Left ventricle myocardium superior (tissue), 1 donor: ENCODE results near the gene DHRS2. TPM values are rescaled to one million over a fixed set of nuclear protein-coding genes. Genes with fewer than 3 reads are reported as not detected.
A peak's percentile ranks its signal among the peaks of the same experiment; 100 is the strongest.
"Not testable (repeated sequence)": the region's sequence is repeated elsewhere in the genome, so short reads cannot be mapped to it uniquely, and the experiment has no call there.

Experiments
- ATAC-seq: fragments of 200-7000 bp; cut with Tn5 transposase; one replicate; pipeline ENCODE4 v1.9.1; 2020; ENCODE audit warnings: mild to moderate bottlenecking, moderate library complexity
- DNase-seq: peaks from one replicate; pipeline ENCODE4 v3.0.0-alpha.2; 2020
- intact Hi-C: fragments of 100-400 bp; cut with micrococcal nuclease; formaldehyde crosslinking; loops from one replicate; pipeline ENCODE4 v1.11.0; 2022
- long read RNA-seq: library from polyadenylated mRNA; unstranded; transcript quantifications from one replicate; pipeline ENCODE4 v2.0.0, GENCODE V29; 2021
- total RNA-seq: library from RNA; stranded (reverse); fragmentation: NEBNext Ultra II Directional; extraction: Animal tissue kit (Norgen Biotek cat#: 25700); gene quantifications from one replicate; pipeline ENCODE4 v1.2.1, GENCODE V29; 2021
- donor health status: DM: no; HTN: yes; CAD: no; lungs with severe emphysema.

The DHRS2 gene
- not detected for total RNA-seq
- long read RNA-seq: 0 reads

DNA sequence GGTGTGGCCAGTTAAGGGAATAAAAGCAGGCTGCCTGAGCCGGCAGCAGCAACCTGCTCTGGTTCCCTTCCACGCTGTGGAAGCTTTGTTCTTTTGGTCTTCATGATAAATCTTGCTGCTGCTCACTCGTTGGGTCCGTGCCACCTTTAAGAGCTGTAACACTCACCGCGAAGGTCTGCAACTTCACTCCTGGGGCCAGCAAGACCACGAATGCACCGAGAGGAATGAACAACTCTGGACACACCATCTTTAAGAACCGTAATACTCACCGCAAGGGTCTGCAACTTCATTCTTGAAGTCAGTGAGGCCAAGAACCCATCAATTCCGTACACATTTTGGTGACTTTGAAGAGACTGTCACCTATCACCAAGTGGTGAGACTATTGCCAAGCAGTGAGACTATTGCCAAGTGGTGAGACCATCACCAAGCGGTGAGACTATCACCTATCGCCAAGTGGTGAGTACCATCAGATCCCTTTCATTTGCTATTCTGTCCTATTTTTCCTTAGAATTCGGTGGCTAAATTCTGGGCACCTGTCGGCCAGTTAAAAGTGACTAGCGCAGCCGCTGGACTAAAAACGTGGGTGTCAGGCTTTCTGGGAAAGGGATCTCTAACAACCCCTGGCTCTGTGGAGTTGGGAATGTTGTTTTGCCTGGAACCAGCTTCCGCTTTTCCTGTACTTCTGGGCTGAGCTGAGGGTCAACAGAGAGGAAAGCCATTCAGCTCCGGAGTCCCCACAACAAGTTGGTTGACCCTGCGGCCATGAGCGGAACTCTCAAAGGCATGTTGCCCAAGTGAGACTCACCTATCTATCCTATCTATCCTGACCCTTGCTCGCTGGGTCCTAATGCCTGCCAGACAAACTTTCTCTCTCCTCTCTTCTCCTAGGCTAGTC is at the start of gene DHRS2:
Gene DHRS2 (plus strand): TSS at position 48 of the 895 bp plus-strand sequence. CDS start 2,501 bp downstream, outside the sequence.
- DNase-seq: no peak
- ATAC-seq: no peak
- intact Hi-C loops: loop anchor here (10.0 kb wide), 1 partner anchor 298 kb away; no protein-coding TSS in a partner anchor

DNA sequence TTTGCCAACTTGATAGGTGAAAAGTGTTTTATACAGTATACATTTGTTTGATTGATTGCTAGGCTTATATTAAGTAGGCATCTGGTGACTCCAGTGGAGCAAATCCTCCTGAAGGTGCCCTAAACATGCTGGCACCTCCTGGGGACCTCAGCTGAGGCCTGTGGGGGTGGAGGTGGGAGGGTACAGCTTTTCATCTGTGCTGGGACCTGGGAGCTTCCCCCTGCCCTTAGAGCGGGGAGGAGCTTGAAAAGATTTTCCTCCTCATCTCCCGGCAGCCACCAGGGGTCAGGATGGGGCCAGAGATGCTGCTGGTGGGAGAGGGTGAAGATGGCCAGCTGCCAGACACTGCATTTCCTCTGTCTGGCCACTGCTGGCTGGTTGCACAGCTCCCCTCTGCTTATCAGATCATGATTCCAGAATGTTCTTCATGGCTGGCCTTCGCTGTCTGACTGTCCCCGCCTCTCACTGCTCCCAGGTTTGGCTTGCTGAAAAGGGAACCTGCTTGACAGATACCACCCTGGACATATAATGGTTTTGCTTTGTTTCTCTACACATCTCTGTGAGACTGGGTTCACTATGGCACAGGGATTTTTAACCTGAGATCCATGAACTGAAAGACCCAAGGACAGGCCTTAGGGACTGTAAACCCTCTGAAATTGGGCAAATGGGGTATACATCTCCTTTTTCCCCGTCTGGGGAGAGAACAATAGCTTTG is 47.1 kb upstream of the DHRS2 start:
- DNase-seq (peak; percentile 90), ATAC-seq (peak; percentile 95)
- intact Hi-C loops: loop anchor here (5.0 kb wide), 1 partner anchor 43 kb away; no protein-coding TSS in a partner anchor

GRCh38 chr14:23589606-23590005 is 46.6 kb upstream of the DHRS2 start:
- intact Hi-C loops: loop anchor here (5.0 kb wide), 1 partner anchor 43 kb away; no protein-coding TSS in a partner anchor
- DNase-seq (no peak), ATAC-seq (no peak)

GRCh38 chr14:23590198-23590597 is 46.0 kb upstream of the DHRS2 start:
- intact Hi-C loops: no loop called here
- no peak for ATAC-seq
- no peak for DNase-seq

DNA sequence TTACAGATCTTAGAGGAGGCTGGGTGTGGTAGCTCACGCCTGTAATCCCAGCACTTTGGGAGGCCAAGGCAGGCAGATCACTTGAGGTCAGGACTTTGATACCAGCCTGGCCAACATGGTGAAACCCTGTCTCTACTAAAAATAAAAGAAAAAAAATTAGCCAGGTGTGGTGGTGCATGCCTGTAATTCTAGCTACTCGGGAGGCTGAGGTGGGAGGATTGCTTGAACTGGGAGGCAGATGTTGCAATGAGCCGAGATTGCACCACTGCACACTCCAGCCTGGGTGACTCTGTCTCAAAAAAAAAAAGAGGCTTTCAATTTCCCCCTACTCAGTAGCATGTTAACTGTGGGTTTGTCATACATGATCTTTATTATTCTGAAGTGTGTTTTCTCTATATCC is 42.0 kb upstream of the DHRS2 start:
- DNase-seq, ATAC-seq, intact Hi-C loops: not testable (repeated sequence)

GRCh38 chr14:23600322-23600707 is 35.8 kb upstream of the DHRS2 start:
- intact Hi-C loops: no loop called here
- no peak for ATAC-seq
- no peak for DNase-seq

DNA sequence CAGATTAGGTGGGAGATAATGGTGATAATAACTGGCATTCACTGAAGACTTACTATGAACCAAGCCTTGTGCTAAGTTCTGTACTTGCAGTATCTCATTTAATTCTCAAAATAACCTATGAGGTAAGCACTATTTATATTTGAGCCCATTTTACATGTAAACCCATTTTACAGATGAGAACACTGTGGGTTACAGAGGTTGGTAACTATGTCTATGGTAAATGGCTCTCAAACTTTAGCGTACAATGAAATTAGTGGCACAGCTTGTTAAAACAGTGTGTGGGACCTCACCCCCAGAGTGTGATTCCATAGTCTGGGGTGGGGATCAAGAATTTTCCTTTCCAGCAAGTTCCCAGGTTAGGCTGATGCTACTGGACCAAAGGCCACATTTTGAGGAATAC is 35.4 kb upstream of the DHRS2 start:
- DNase-seq: no peak
- intact Hi-C loops: no loop called here
- ATAC-seq: no peak

DNA sequence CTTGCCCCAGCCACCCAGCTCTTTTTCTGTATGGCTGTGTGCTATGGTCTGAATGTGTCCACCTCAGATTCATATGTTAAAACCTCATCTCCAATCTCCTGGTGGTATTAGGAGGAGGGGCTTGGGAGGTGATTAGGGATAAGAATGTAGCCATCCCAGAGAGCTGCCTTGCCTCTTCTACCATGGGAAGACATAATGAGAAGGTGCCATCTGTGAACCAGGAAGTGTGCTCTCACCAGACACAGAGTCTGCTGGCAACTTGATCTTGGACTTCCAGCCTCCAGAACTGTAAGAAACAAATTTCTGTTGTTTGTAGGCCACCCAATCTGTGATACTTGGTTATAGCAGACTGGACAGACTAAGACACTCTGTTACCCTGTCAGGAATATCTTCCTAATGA is 34.7 kb upstream of the DHRS2 start:
- no peak for DNase-seq
- intact Hi-C loops: no loop called here
- no peak for ATAC-seq

GRCh38 chr14:23601845-23602180 is 34.4 kb upstream of the DHRS2 start:
- DNase-seq (no peak), ATAC-seq (no peak)
- intact Hi-C loops: no loop called here

DNA sequence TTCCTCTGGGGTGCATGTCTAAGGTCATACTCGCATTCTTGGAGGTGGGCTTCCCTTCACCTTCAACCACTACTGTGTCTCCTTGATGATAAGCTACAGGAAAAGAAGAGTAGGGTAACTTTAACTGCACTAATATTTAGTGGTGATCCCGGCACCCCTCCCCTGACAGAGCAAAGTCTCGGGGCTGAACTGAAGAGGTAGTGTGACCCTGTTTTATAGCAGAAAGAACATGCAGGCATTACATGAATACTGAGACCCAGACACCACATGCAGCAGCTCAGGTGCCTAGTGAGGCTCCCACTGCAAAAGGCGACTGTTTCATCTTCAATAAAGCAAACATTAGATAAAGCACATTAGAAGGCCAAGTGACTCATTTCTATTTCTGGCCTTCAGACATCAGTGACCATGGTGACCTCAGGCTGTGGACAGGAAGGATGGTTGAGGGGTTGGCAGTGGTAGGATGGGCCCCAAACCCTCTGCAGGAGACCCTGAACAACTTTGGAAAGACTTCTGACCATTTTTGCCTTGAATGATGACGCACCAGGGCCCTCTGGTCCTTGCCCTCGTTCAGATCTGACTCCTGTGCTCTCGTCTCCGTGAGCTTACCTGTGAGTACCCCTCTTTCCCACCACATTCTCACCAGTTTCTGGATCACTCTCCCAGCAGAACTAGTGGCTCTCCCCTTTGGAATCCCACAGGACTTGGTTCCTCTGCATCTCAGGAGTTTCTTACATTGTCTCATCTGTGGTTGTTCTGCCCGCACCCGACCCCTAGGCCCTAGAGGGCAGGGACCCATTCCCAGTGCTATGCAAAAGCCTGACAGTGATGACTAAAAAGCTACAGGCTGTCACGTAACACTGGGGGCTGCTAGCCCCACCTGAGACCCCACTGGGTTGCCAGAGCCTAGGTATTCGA is 33.7 kb upstream of the DHRS2 start:
- DNase-seq (no peak), ATAC-seq (peak; percentile 72)
- intact Hi-C loops: no loop called here

DNA sequence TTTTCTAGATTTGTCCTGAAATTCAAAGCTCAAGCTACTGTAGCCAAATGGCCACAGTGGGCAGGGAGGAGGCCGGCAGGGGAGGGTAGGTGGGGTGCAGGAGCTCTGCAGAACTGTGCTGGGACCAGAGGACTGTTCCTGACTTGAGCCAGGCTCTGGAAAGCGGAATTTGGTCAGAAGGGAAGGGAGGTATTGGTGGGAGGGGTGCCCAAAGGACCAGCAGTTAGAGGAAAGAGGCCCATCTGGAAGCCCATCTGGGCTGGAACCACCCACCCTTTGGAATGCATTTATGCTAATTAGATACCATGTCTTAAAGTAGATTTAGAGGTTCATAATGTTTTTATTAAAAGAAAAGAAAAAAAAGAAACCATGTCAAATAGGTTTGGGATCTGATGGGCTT is 33.1 kb upstream of the DHRS2 start:
- DNase-seq (no peak), ATAC-seq (no peak)
- intact Hi-C loops: no loop called here

GRCh38 chr14:23604148-23604547 is 32.0 kb upstream of the DHRS2 start:
- intact Hi-C loops: no loop called here
- no peak for ATAC-seq

GRCh38 chr14:23604675-23605170 is 31.4 kb upstream of the DHRS2 start:
- intact Hi-C loops: no loop called here
- ATAC-seq (no peak), DNase-seq (no peak)

More at GRCh38 chr14:23604148-23604547, 32.0 kb upstream of the DHRS2 start:
- no peak for DNase-seq

- intact Hi-C loops: no loop called here
- DNase-seq (no peak), ATAC-seq (no peak)
Observed at GRCh38 chr14:23605931-23606585, 30.1 kb upstream of the DHRS2 start.

DNA sequence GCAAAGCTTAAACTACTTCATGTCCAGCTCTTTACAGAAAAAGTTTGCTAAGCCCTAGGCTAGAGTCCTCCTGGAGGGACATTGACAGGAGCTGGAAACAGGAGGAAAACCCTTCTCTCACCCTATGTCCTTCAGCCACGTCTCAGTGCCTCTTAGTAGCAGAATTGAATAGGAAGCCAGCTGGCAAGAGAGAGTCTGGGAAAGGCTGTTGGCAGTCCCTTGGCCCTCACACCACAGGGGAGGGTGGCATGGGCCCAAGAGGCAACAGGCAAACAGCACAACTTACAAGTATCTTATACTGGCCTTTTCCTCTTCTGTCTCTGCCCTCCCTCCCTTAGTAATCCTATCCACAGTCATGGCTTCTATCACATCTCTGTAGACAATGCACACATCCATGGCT is 27.7 kb upstream of the DHRS2 start:
- peak; percentile 94 for ATAC-seq
- DNase-seq: peak; percentile 72
- intact Hi-C loops: no loop called here

DNA sequence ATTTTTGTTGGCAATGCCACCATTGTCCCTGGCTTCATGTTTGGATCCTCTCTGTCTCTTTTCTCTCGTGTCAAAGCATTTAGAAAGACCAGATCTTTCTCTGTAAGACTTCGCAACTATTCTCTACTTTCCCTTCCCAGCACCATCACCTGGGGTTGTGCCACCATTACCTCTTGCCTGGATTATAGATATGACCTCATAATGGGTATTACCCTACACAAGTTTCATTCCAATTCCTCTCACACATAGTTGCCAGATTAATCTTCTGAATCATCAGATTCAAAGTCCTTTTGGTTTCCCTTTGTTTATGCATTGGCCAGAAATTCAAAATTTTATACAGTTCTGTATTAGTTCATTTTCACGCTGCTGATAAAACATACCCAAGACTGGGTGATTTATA is 27.2 kb upstream of the DHRS2 start:
- intact Hi-C loops: no loop called here
- DNase-seq (no peak), ATAC-seq (no peak)

GRCh38 chr14:23609411-23610089 is 26.6 kb upstream of the DHRS2 start:
- intact Hi-C loops, DNase-seq, ATAC-seq: not testable (repeated sequence)
